GM23338 (cell line): Measurements from ENCODE around the gene RAB5B. TPM values are rescaled to one million over a fixed set of nuclear protein-coding genes. Genes with fewer than 3 reads are reported as not detected.

Experiments
- ATAC-seq: fragments of 200-7000 bp; cut with Tn5 transposase; 3 replicates; pipeline ENCODE4 v1.9.1; 2020
- DNase-seq: peaks from one replicate; pipeline ENCODE4 v3.0.0-alpha.2; 2015; ENCODE audit warnings: low spot score
- H2AFZ ChIP-seq: fragments of 200-600 bp; sonication (generic); 2 replicates; pipeline ENCODE4 v1.8.0; 2016; ENCODE audit warnings: antibody characterized with exemption, mild to moderate bottlenecking, moderate library complexity
- H3F3A ChIP-seq: fragments of 200-600 bp; sonication (generic); replicated peaks from 2 replicates; pipeline ENCODE4 v1.8.0; 2017; ENCODE audit warnings: antibody characterized with exemption, mixed run types, low read depth
- H3K27ac ChIP-seq: fragments of 200-600 bp; sonication (generic); 2 replicates; pipeline ENCODE4 v1.6.1; 2016; ENCODE audit warnings: low read depth
- H3K27me3 ChIP-seq: fragments of 200-600 bp; sonication (generic); 2 replicates; pipeline ENCODE4 v1.8.0; 2016; ENCODE audit warnings: mild to moderate bottlenecking, mixed run types, moderate library complexity; ENCODE audit not compliant: insufficient read depth
- H3K36me3 ChIP-seq: fragments of 200-600 bp; sonication (generic); 2 replicates; pipeline ENCODE4 v1.8.0; 2016; ENCODE audit warnings: mild to moderate bottlenecking; ENCODE audit not compliant: insufficient read depth
- H3K4me1 ChIP-seq: fragments of 200-600 bp; sonication (generic); 2 replicates; pipeline ENCODE4 v1.8.0; 2016; ENCODE audit warnings: mild to moderate bottlenecking, moderate library complexity; ENCODE audit not compliant: insufficient read depth
- H3K4me2 ChIP-seq: fragments of 200-600 bp; sonication (generic); 2 replicates; pipeline ENCODE4 v1.7.1; 2017; ENCODE audit warnings: mixed run types
- H3K4me3 ChIP-seq: fragments of 200-600 bp; sonication (generic); 2 replicates; pipeline ENCODE4 v1.6.1; 2016; ENCODE audit warnings: mixed run types
- H3K79me2 ChIP-seq: fragments of 200-600 bp; sonication (generic); replicated peaks from 2 replicates; pipeline ENCODE4 v1.8.0; 2017; ENCODE audit warnings: mild to moderate bottlenecking; ENCODE audit not compliant: insufficient read depth
- H3K9me2 ChIP-seq: fragments of 200-600 bp; sonication (generic); 2 replicates; pipeline ENCODE4 v1.8.0; 2017; ENCODE audit not compliant: insufficient read depth
- H4K20me1 ChIP-seq: fragments of 200-600 bp; sonication (generic); replicated peaks from 2 replicates; pipeline ENCODE4 v1.8.0; 2017; ENCODE audit warnings: mild to moderate bottlenecking; ENCODE audit not compliant: insufficient read depth
- H3K27ac Mint-ChIP-seq: 2 replicates; pipeline ENCODE4 v1.8.0; 2020; ENCODE audit warnings: inconsistent platforms, mild to moderate bottlenecking, moderate library complexity, mixed read lengths
- H3K27me3 Mint-ChIP-seq: 3 replicates; pipeline ENCODE4 v1.8.0; 2022; ENCODE audit warnings: low read depth, mild to moderate bottlenecking, moderate library complexity, mixed read lengths, inconsistent platforms; ENCODE audit not compliant: insufficient read depth, poor library complexity
- H3K36me3 Mint-ChIP-seq: 3 replicates; pipeline ENCODE4 v1.8.0; 2021; ENCODE audit warnings: low read depth, mild to moderate bottlenecking, inconsistent platforms, moderate library complexity, mixed read lengths
- H3K4me1 Mint-ChIP-seq: 3 replicates; pipeline ENCODE4 v1.8.0; 2020; ENCODE audit warnings: mild to moderate bottlenecking, inconsistent platforms, mixed read lengths
- H3K4me3 Mint-ChIP-seq: 3 replicates; pipeline ENCODE4 v1.8.0; 2021; ENCODE audit warnings: moderate library complexity, mild to moderate bottlenecking, inconsistent platforms, mixed read lengths
- H3K9me3 Mint-ChIP-seq: 3 replicates; pipeline ENCODE4 v1.8.0; 2020; ENCODE audit warnings: moderate library complexity, mild to moderate bottlenecking, inconsistent platforms, mixed read lengths
- CREB1 ChIP-seq: fragments of 250-450 bp; sonication (Bioruptor Pico); IDR thresholded peaks from 2 replicates; pipeline ENCODE4 v1.5.0; 2020; ENCODE audit warnings: low read depth, mild to moderate bottlenecking, moderate library complexity
- EZH2 ChIP-seq: fragments of 200-600 bp; sonication (generic); IDR thresholded peaks from one replicate; pipeline ENCODE4 v1.8.0; 2017; ENCODE audit warnings: antibody characterized with exemption, mild to moderate bottlenecking, low read depth; ENCODE audit not compliant: unreplicated experiment
- EZH2phosphoT487 ChIP-seq: fragments of 200-600 bp; sonication (generic); IDR thresholded peaks from one replicate; pipeline ENCODE4 v1.8.1; 2018; ENCODE audit warnings: antibody characterized with exemption; ENCODE audit not compliant: unreplicated experiment
- JUNB ChIP-seq: IDR thresholded peaks from one replicate; pipeline ENCODE4 v1.6.1; 2016; ENCODE audit warnings: antibody characterized with exemption; ENCODE audit not compliant: unreplicated experiment
- NANOG ChIP-seq: IDR thresholded peaks from 2 replicates; pipeline ENCODE4 v1.6.1; 2016; ENCODE audit warnings: antibody characterized with exemption, borderline replicate concordance
- POLR2AphosphoS5 ChIP-seq: IDR thresholded peaks from 2 replicates; pipeline ENCODE4 v1.6.1; 2016; ENCODE audit warnings: antibody characterized with exemption, low read depth
- STAT1 ChIP-seq: IDR thresholded peaks from one replicate; pipeline ENCODE4 v1.6.1; 2016; ENCODE audit warnings: antibody characterized with exemption; ENCODE audit not compliant: unreplicated experiment
- ZNF114 ChIP-seq: fragments of 250-450 bp; sonication (Bioruptor Pico); IDR thresholded peaks from 2 replicates; pipeline ENCODE4 v1.5.0; 2020; ENCODE audit warnings: mild to moderate bottlenecking, moderate library complexity
- ZNF331 ChIP-seq: fragments of 250-450 bp; sonication (Bioruptor Pico); IDR thresholded peaks from 2 replicates; pipeline ENCODE4 v1.5.0; 2020; ENCODE audit warnings: low read depth, mild to moderate bottlenecking, moderate library complexity
- ZNF462 ChIP-seq: fragments of 250-450 bp; sonication (Bioruptor Pico); IDR thresholded peaks from 2 replicates; pipeline ENCODE4 v1.5.0; 2020; ENCODE audit warnings: mild to moderate bottlenecking, moderate library complexity
- polyA plus RNA-seq: library from polyadenylated mRNA; unstranded; fragments of >200 nt; fragmentation: Nextera tagmentation; extraction: Ambion mirVana; gene quantifications from 2 replicates; pipeline ENCODE4 v1.2.1, GENCODE V29; 2016
- total RNA-seq: library from RNA; depleted of rRNA; stranded (reverse); fragments of >200 nt; shearing (Covaris generic); gene quantifications from 2 replicates; pipeline ENCODE4 v1.2.3, GENCODE V29; 2014
- TF ChIP-seq, protein P1 (sequence below): IDR thresholded peaks from one replicate; pipeline ENCODE4 v1.6.1; 2018; ENCODE audit warnings: antibody characterized with exemption; ENCODE audit not compliant: unreplicated experiment
- TF ChIP-seq, protein P2 (sequence below): IDR thresholded peaks from 2 replicates; pipeline ENCODE4 v1.6.1; 2016; ENCODE audit warnings: antibody characterized with exemption
- TF ChIP-seq, protein P3 (sequence below), 2 experiments: fragments of 200-600 bp in 1 of 2; sonication (generic) in 1 of 2; conservative IDR thresholded peaks; 2 replicates each; pipeline versions ENCODE4 v1.5.1 to v1.6.1; 2016 to 2017; ENCODE audit warnings: antibody characterized with exemption in 2 of 2, low read depth in 2 of 2, mild to moderate bottlenecking in 2 of 2, moderate library complexity in 1 of 2

The RAB5B gene
- total and polyA plus RNA-seq, 2 experiments from 2014 or later = 19.7 to 46.5 TPM

DNA sequence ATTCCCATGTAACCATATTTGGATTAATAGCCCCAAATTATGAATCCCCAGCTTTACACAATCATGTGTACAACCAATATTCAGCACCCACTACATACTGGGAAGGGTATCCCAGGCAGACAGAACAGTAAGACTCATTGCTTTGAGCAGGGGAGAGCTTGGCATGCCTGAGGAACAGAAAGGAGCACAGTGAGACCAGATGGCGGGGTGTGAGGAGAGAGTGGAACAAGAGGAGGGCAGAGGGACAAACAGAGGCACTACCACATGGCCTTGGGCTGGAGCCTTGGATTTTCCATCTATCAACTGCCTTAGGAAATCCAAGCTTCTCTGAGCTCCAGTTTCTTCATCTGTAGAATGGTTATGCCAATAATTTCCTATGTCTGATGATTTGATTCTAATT is 39.1 kb upstream of the RAB5B start:
- H3K4me1 ChIP-seq = peaks cover 31% of the 10 kb centered on the region
- no peaks in the 10 kb centered on the region for H3K79me2 ChIP-seq
- no peak overlapping the region for H3K27ac Mint-ChIP-seq
- no peaks in the 10 kb centered on the region for H3K9me2 ChIP-seq
- no peaks in the 10 kb centered on the region for H3F3A ChIP-seq
- H3K4me3 Mint-ChIP-seq = no peak overlapping the region
- no peak overlapping the region for H2AFZ ChIP-seq
- H3K27me3 Mint-ChIP-seq = peaks cover 31% of the 10 kb centered on the region
- H3K4me2 ChIP-seq = no peak overlapping the region
- H4K20me1 ChIP-seq = no peaks in the 10 kb centered on the region
- H3K27ac ChIP-seq = no peak overlapping the region
- DNase-seq (no peak), ATAC-seq (no peak)
- H3K4me3 ChIP-seq = no peak overlapping the region
- H3K4me1 Mint-ChIP-seq = peaks cover 23% of the 10 kb centered on the region
- H3K27me3 ChIP-seq = peaks cover 43% of the 10 kb centered on the region
- H3K36me3 Mint-ChIP-seq = no peaks in the 10 kb centered on the region; the same call in 2 of the 3 replicates
- no peaks in the 10 kb centered on the region for H3K36me3 ChIP-seq
- H3K9me3 Mint-ChIP-seq = no peaks in the 10 kb centered on the region
- TF ChIP-seq, protein P1, sequence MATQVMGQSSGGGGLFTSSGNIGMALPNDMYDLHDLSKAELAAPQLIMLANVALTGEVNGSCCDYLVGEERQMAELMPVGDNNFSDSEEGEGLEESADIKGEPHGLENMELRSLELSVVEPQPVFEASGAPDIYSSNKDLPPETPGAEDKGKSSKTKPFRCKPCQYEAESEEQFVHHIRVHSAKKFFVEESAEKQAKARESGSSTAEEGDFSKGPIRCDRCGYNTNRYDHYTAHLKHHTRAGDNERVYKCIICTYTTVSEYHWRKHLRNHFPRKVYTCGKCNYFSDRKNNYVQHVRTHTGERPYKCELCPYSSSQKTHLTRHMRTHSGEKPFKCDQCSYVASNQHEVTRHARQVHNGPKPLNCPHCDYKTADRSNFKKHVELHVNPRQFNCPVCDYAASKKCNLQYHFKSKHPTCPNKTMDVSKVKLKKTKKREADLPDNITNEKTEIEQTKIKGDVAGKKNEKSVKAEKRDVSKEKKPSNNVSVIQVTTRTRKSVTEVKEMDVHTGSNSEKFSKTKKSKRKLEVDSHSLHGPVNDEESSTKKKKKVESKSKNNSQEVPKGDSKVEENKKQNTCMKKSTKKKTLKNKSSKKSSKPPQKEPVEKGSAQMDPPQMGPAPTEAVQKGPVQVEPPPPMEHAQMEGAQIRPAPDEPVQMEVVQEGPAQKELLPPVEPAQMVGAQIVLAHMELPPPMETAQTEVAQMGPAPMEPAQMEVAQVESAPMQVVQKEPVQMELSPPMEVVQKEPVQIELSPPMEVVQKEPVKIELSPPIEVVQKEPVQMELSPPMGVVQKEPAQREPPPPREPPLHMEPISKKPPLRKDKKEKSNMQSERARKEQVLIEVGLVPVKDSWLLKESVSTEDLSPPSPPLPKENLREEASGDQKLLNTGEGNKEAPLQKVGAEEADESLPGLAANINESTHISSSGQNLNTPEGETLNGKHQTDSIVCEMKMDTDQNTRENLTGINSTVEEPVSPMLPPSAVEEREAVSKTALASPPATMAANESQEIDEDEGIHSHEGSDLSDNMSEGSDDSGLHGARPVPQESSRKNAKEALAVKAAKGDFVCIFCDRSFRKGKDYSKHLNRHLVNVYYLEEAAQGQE = no peak
- TF ChIP-seq CREB1 (CRISPR knock-in tag) = no peak
- TF ChIP-seq JUNB = no peak
- no peak for TF ChIP-seq ZNF462
- TF ChIP-seq EZH2 = no peak
- no peak for TF ChIP-seq EZH2phosphoT487
- no peak for TF ChIP-seq NANOG
- no peak for TF ChIP-seq ZNF114 (CRISPR knock-in tag)
- no peak for TF ChIP-seq STAT1
- no peak for TF ChIP-seq POLR2AphosphoS5
- TF ChIP-seq, protein P2, sequence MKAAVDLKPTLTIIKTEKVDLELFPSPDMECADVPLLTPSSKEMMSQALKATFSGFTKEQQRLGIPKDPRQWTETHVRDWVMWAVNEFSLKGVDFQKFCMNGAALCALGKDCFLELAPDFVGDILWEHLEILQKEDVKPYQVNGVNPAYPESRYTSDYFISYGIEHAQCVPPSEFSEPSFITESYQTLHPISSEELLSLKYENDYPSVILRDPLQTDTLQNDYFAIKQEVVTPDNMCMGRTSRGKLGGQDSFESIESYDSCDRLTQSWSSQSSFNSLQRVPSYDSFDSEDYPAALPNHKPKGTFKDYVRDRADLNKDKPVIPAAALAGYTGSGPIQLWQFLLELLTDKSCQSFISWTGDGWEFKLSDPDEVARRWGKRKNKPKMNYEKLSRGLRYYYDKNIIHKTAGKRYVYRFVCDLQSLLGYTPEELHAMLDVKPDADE = no peak
- TF ChIP-seq ZNF331 (CRISPR knock-in tag) = no peak
- TF ChIP-seq, protein P3, sequence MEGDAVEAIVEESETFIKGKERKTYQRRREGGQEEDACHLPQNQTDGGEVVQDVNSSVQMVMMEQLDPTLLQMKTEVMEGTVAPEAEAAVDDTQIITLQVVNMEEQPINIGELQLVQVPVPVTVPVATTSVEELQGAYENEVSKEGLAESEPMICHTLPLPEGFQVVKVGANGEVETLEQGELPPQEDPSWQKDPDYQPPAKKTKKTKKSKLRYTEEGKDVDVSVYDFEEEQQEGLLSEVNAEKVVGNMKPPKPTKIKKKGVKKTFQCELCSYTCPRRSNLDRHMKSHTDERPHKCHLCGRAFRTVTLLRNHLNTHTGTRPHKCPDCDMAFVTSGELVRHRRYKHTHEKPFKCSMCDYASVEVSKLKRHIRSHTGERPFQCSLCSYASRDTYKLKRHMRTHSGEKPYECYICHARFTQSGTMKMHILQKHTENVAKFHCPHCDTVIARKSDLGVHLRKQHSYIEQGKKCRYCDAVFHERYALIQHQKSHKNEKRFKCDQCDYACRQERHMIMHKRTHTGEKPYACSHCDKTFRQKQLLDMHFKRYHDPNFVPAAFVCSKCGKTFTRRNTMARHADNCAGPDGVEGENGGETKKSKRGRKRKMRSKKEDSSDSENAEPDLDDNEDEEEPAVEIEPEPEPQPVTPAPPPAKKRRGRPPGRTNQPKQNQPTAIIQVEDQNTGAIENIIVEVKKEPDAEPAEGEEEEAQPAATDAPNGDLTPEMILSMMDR (conservative IDR thresholded peaks at IDR 0.05; ENCODE audit: low read depth in 2 of 2) = no peak
